Stimulated activated CD8-positive, alpha-beta memory T cell treated with anti-CD3 and anti-CD28 coated beads, Interleukin-12 subunit alpha, Interleukin-12 subunit beta, amount 100 ng/mL, for 4 hours (primary cell): Measurements from ENCODE around the gene TIAM2.

ENCODE experiments used
- DNase-seq: peaks from one replicate; pipeline ENCODE4 v3.0.0-alpha.2; 2020; ENCODE audit warnings: low read depth

The TIAM2 gene

DNA sequence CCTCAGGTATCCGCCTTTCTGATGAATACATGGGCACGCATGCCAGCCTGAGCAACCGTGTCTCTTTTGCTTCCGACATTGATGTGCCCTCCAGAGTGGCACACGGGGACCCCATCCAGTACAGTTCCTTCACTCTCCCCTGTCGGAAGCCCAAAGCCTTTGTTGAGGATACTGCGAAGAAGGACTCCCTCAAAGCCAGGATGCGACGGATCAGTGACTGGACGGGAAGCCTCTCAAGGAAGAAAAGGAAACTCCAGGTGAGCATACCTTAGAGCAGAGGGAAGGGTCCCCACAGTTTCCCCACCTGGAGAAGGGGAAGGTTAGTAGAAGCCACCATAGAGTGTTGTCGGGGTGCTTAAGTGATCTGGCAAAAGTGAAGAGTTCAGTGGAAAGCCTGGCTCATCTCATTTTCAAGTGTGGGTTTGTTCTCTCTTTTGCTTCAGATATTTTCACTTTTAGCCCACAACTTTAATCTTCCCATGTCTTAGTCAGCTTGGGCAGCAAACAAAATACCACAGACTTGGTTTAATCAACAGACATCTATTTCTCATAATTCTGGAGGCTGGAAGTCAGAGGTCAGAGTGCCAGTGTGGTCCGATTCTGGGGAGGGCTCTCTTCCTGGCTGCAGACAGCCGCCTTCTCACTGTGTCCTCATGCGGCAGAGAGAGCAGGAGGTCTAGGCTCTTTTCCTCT is 135.2 kb downstream of the TIAM2 start:
- no peak for DNase-seq

DNA sequence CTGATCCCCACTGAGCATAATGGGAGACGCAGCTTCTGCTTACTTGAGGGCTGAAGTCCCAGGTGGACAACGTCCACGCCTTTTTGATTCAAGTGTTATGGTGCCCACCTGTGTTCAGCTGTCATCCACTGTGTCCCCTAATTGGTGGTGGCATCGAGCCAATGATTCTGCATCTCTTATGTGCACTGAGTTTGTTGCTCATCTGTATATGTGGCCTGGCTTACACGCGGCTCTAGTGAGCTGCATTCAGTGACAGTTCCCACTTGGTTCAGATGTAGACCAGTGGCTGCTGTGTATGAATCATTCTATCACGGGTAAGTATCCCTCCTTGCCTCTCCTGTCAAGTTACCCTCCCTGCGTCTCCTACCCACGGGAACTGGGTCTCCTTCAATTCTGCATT is 137.5 kb downstream of the TIAM2 start:
- no peak for DNase-seq

DNA sequence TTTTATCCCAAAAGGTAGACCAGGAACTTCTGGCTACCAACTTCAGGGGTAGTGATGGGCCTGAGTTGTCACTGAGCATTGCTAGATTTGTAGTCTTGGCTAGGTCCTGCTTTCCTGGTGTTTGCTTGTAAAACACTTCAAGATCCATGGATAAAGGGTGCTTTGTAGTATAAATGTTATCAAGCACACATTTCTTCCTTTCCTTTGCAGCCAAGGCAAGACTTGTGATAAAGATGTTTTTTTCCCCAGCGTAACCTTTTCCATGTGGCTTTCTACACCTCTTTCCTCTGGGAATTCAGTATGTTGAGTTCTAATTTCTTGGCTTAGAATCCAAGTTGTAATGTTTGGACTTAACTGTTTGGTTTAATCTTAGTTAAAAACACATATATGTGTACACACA is 145.9 kb downstream of the TIAM2 start:
- no peak for DNase-seq

DNA sequence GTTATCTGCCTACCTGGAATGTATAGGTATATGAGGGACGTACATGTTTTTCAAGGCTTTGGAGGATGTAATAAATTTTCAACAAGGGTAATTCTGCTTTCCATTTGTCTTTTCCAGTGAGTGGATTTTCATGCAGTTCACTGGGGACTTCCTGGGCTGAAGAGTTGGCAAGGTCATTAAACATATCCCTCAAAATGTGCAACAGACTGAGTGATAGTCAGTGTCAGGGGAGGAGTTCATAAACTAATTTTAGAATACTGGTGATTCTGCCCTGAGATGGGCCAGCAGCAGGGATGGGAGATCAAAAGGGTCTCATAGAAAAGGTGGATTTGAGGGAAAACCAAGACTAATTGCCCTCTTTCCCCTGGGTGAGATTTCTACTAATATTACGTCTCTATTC is 146.4 kb downstream of the TIAM2 start:
- no peak for DNase-seq

DNA sequence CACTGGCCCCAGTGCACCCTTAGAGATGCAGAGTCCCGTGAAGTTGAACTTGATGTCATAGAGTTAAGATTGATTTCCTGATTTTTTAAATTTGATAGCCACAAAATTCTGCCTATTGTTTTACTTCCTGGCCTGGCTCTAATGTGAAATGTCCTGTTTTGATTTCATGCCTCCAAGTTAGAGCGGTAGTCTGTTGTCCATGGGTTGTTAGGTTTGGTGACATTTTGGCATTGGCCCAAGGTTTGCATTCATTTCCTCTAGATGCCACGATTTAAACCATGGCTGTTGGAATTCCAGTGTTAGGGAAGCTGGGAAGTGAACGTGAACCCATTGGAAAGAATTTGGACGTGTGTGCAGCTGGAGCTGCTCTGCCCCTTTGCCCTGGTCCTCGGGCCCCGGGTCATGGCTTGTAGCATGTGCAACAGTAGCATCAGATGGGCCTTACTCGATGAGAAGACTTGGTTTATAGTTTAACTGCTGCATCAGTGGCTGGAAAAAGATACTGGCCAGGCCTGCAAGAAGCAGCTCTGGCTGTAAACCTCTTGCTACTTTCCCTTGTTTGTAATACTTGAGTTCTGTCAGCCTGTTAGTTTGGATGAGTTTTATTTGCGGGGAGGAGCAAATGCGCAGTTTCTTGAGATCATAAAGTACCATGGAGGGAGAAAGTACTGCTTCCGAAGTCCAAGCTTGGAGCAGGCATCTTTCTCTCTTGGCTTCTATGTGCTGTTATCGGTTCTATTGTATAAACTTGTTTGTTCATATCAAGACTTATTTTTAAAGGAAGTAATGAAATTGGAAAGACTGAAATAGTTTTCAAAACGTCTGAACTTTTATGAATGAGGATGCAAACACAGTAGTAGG is 147.3 kb downstream of the TIAM2 start:
- no peak for DNase-seq

DNA sequence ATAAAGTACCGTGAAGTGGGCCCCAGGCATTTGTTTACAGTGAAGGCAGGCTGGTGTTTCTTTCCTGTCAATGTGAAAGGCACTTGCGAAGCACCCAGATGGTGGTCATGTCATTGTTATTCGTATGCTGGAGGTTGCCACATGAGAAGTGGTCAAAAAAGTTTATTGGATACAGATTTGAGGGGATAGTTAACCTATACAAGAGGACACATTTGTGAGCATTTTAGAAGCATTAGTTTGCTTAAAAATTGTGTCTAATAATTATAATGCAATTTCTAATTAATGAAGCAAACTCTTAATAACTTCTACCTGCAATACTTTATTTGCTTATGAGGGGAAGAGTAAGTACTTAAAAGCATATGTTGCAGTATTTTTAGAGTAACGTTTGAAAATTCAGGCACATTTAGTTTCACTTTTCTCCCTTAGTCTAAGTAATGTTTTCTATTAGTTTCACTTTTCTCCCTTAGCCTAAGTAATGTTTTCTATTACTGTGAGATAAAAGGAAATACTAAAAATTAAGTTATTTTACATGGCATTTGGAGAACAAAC is 148.0 kb downstream of the TIAM2 start:
- no peak for DNase-seq

DNA sequence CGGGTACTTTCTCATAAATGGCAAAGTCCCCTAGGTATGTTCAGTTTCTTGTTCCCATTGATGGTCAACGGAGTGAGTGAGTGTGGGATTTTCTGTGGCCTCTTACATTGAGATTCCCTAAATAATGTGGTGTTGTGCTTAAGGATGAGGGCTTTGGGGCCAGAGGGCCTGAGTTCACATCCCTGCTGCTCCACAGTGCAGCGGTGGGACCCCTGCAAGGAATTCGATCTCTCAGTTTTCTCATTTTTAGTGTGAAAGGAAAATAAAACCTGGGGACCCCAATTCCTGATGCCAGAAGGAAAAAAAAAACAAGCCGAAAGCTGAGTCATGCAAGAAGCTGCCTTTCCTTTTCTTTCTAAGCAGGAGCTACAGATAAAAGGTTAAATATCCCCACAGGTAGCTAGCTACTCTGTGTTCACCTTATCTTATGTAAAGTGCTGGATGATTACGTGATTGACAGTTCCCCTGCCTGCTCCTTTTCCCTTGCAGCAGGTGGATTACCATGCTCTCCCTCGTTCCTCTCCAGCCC is 148.5 kb downstream of the TIAM2 start:
- DNase-seq = no peak

DNA sequence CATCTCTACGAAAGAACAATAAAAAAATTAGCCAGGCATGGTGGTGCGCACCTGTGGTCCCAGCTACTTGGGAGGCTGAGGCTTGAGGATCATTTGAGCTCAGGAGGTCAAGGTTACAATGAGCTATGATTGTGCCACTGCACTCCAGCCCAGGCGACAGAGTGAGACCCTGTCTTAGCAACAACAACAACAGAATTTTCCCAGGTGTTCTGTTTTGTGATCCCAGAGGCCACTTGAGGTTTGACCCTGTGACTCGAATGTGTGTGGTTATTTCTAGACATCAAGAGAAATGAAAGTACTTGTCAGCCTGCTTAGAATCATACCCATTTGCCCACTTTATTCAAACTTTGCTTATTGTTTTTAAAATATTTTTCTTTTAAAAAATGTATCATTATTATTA is 151.1 kb downstream of the TIAM2 start:
- DNase-seq = no peak

DNA sequence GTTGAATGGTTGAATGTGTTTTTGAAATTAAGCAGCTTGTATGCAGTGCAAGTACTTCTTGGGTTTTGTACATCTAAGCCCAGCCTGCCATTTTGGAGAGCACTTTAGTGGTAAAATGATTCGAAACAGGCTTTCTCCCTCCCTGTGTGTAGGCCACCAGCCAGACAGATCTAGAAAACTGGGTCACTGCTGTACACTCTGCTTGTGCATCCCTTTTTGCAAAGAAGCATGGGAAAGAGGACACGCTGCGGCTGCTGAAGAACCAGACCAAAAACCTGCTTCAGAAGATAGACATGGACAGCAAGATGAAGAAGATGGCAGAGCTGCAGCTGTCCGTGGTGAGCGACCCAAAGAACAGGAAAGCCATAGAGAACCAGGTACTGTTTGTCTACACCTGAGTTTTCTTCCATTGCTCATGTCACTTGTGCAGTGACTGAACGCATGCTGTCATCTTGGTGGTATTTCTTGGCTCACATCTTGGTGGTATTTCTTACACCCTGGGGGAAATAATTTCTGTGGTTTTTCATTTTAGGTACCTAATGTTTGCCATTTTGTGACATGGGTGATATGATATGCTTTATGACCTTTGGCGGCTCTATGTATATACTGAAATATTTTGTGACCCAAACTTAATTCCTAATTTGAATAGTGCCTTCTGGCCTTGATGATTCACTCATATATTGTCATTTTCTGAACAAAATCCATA is 153.0 kb downstream of the TIAM2 start:
- DNase-seq = no peak

DNA sequence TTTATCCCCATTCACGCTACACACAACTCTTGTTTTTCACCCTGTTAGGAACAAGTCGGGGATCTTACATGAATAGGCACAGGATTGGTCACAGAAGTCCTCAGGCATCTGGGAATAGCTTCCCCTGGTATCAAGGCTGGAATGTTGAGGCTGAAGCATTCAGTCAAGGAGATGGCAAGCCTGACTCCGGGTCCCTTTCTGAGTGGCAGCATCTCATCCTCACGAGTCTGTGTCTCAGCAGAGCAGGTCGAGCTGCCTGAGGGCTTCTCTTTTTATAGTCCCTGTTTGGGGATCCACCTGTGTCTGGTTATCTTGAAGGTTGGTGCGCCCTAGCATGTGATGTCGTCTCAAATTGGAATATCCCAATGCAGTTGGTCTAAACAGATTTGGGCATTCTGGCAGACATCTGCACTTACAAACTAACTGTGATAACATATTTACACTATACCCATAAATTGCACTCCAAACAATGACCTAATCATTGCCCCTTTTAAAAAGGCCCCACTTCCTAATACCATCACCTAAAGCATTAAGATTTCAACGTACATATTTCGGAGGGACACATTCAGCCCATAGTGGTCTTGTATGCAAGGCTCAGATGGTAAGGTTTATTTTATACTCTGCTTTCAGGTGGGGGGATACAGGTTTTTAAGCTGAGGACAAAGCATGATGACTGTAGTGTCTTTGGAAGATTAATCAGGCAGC is 156.0 kb downstream of the TIAM2 start:
- no peak for DNase-seq

DNA sequence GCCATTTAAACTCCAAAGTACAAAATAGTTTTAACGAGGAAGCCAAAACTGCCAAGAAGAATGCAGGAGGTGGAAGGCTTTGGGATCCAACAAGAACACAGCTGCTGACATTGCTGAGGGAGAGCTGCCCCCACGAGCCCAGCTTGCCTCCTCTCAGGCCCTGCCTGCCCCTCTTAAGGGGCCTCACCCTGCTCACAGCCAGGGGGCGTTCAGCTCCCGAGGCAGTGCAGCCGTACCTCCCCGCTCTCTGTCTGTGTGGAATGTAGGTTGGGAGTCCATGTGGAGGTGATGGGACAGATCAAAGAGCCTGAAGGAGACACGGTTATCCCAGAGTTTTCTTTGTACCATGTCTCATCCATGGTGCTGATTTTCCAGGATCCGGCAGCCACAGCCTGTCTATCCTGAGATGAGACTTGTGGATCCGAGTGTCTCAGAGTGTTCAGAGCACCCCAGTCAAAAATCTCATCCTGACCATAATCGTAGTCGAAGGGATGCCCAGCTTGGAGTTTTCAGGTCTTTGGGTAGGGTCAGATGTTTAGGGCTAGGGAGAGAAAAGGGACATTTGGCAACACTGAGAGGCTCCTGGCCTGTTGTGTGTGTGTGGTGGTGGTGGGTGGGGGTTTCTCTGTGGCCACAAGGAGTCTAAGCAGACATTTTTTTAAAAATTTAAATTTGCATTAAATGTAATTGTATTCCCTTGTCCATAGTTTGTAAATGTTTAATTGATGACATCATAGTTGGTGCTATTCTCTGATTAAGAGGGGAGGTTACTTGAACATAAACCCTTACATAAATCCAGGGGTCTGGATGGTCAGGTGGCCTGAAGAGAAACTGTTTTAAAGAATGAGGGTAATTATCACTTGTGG is 157.3 kb downstream of the TIAM2 start:
- no peak for DNase-seq

DNA sequence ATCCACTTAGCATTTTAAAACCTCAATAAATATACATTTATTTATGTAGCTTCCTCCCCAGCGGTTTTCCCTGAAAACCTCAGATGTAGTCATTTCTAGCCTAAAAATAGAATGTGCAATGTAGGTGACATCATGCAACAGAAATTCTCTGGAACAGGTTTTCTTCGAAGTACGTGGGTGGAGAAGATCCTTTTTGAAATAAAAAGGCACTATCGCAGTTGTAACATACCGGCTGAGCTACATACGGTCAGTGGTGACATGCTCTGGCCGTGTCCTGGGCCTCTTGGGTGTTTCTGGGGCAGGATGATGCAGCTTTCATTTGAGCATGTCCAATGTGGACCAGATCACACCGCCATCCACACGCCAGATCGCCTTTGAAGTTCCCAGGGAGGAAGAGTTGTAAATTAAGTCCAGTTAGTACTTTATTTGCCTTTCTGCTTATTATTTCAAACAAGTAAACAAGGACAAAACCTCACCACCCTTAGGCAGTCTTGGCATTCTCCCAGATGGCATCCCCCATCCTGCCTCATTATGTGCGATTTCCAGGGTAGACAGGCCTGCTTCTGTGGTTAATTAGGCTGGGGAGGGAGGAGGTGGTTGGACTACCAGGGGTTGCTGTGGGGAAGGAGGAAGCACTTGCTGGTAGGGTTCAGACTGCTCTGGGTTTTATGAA is 159.2 kb downstream of the TIAM2 start:
- no peak for DNase-seq

DNA sequence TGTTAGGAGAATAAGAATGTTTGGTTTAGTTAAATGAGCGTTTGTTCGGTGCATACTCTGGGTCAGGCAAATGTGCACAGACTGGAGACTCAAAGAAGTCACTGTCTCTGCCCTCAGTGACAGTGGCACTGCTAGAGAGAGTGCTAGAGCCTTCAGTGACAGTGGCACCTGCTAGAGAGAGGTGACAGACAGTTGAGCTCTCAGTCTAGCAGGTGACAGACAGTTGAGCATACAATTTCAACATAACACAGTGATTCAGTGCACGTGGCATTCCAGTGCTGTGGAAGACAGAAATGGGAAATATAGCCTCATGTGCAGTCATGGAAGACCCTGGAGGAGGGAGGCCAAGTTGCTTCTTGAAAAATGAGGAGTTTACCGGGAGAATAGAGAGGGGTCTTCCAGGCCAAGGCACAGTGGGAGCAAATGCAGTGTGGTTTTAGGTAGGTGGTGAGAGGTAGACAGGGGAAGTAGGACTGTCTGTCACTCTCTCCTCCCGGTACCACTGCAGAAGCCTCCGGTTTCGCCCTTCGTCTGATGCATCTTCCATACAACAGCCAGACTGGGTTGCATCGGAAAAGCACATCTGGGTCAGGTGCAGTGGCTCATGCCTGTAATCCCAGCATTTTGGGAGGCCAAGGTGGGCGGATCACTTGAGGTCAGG is 160.8 kb downstream of the TIAM2 start:
- DNase-seq = no peak

DNA sequence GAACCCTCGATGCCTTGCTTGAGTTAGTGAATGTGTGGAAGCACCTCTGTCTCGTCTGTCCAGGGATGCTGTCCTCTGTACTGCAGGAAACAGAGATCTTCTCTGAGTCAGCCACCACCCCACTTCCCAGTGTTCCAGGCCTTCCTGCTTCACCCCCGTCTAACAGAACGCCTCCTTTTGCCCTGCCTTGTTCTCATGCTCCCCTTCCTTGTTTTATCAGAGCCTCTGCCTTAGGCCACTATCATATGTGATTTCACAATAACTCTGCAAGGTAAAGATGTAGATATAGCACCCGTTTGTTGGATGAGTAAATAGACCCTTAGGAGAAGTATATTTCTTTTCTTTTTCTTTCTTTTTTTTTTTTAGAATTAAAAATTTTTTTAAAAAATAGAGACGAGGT is 162.0 kb downstream of the TIAM2 start:
- no peak for DNase-seq

DNA sequence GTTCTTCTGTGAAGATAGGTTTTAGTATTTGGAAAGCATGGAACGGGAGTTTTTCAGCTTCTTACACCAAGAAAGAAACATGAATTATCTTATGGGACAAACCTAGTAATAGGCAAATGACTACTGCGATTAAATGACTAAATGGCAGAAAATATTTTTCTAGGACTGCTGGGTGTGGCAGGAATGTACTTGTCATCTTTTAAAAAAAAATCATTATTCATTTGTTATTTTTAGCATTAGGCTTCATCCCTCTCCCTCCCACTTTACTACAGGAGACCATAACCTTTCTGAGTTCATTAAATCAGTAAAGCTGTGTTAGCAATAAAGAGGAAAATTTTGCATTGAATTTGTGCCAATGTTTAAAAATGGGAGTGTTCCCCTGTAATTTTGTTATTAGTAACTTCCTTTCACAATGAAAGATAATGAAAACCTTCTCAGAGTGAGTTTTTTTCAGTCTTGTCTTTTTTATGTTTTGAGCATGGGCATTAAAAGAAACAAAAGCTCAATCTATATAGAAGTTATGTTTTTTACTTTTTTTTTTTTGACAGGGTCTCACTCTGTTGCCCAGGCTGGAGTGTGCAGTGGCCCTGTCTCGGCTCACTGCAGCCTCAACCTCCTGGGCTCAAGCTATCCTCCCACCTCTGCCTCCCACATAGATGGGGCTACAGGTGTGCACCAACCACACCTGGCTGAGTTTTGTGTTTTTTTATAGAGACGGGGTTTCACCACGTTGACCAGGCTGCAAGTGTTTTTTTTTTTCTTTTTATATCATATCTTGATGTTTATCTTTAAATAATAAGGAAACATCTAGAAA is 163.1 kb downstream of the TIAM2 start:
- no peak for DNase-seq

DNA sequence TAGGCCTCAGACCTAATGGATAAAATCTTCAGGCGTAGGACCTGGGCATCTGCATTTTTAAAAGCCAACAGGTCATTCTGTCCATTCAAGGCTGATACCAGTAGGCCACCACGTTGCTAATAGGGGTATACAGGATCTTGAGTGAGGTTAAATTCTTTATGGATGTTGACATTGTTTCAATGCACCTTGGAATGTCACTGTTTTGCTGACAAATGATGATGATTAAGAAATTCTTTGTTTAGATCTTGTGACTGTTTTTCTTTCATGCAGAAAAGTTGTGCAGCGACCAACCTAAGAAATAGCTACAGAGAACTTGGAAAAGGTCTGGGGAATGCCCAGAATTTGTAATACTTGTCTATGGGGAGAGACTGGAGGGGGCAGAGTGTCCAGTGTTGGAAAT is 167.6 kb downstream of the TIAM2 start:
- no peak for DNase-seq

DNA sequence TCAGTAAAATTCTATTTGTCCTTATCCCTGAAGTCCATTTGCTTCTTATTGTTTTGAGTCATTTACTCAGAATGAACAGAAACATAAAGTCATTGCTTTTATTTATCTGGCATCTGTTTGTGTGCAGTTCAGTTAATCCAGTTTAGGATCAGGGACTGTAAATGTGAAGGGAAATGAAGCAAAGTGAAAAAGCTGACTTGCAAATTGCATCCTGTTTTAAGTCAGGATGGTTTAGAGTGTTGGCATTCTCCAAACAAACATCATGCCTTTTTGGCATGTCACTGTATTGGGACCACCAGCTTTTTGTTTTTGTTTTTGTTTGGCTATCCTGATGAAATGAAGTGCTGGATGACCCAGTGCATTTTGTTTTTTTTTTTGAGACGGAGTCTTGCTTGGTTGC is 168.5 kb downstream of the TIAM2 start:
- DNase-seq = no peak

DNA sequence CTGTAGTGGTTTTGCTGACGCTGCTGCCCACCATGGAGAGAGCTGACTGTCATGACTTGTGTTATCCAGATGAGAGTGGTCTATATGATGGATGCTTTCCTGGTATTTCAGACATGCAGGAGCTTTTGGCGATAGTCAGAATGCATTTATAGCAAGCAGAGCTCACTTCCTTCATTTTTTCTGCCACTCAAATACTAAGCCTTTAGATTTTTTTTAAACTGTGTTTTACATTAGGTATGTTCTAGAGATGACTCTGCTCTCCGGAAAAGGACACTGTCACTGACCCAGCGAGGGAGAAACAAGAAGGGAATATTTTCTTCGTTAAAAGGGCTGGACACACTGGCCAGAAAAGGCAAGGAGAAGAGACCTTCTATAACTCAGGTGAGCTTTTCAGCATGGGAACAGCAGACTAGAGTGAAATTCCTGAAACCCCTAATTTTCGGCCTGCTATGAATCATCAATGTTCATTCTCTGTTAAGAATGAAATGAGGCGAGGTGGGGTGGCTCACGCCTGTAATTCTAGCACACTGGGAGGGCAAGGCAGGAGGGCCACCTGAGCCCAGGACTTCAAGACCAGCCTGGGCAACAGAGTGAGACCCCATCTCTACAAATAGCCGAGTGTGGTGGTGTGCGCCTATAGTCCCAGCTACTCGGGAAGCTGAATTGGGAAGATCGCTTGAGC is 170.1 kb downstream of the TIAM2 start:
- DNase-seq = no peak
